K562 (cell line): ENCODE results near the gene FLAD1. TPM values are rescaled to one million over a fixed set of nuclear protein-coding genes. Genes with fewer than 3 reads are reported as not detected.

Experiments
- ARHGAP35 ChIP-seq: fragments of 450-650 bp; IDR thresholded peaks from 2 replicates; pipeline ENCODE4 v1.6.1; 2018; ENCODE audit not compliant: partially characterized antibody
- C11orf30 ChIP-seq: fragments of 450-650 bp; IDR thresholded peaks from 2 replicates; pipeline ENCODE4 v1.6.1; 2016; ENCODE audit warnings: low read depth, mild to moderate bottlenecking
- CXXC5 ChIP-seq: fragments of 250-450 bp; sonication (Bioruptor Pico); IDR thresholded peaks from 2 replicates; pipeline ENCODE4 v1.8.0; 2022; ENCODE audit warnings: inconsistent platforms, mild to moderate bottlenecking, moderate library complexity
- HNRNPLL ChIP-seq: fragments of 200-400 bp; formaldehyde crosslinking; IDR thresholded peaks from 2 replicates; pipeline ENCODE4 v1.6.1; 2017; ENCODE audit warnings: low read length, low read depth, mild to moderate bottlenecking; ENCODE audit not compliant: poor library complexity, severe bottlenecking
- LCOR ChIP-seq: sonication (generic); formaldehyde crosslinking; IDR thresholded peaks from 2 replicates; pipeline ENCODE4 v1.8.0; 2022; ENCODE audit warnings: mild to moderate bottlenecking, missing genetic modification reagents
- POLR2AphosphoS2 ChIP-seq: IDR thresholded peaks from 2 replicates; pipeline ENCODE4 v1.6.1; 2012; ENCODE audit warnings: low read length, improper control_type of control experiment
- RBM17 ChIP-seq: fragments of 200-400 bp; formaldehyde crosslinking; IDR thresholded peaks from 2 replicates; pipeline ENCODE4 v1.6.1; 2017; ENCODE audit warnings: low read depth, mild to moderate bottlenecking, low read length, borderline replicate concordance
- RCOR1 ChIP-seq, 2 experiments: IDR thresholded peaks; 2 replicates each; pipeline ENCODE4 v1.6.1; 2012; ENCODE audit warnings: low read depth in 2 of 2, low read length in 2 of 2, borderline replicate concordance in 1 of 2, improper control_type of control experiment in 1 of 2
- SP2 ChIP-seq: IDR thresholded peaks from 2 replicates; pipeline ENCODE4 v1.6.1; 2011; ENCODE audit warnings: mild to moderate bottlenecking, low read depth, low read length, moderate library complexity; ENCODE audit not compliant: poor library complexity, severe bottlenecking; ENCODE audit errors: extremely low read depth
- TAF9B ChIP-seq: fragments of 450-650 bp; IDR thresholded peaks from 2 replicates; pipeline ENCODE4 v1.6.1; 2018; ENCODE audit warnings: mild to moderate bottlenecking; ENCODE audit not compliant: partially characterized antibody
- TCFL5 ChIP-seq: fragments of 250-450 bp; sonication (Bioruptor Pico); conservative IDR thresholded peaks from 2 replicates; pipeline ENCODE4 v1.6.1; 2021; ENCODE audit warnings: mild to moderate bottlenecking, moderate library complexity, matching md5 sums
- TEAD4 ChIP-seq, 2 experiments: sonication (generic) in 1 of 2; formaldehyde crosslinking in 1 of 2; IDR thresholded peaks; 2 replicates each; pipeline versions ENCODE4 v1.6.1 to v1.8.0; 2012 to 2022; ENCODE audit warnings: borderline replicate concordance in 1 of 2, inconsistent platforms in 1 of 2, low read length in 1 of 2, mild to moderate bottlenecking in 1 of 2, missing genetic modification reagents in 1 of 2
- ZNF444 ChIP-seq: fragments of 250-450 bp; sonication (Bioruptor Pico); IDR thresholded peaks from 2 replicates; pipeline ENCODE4 v1.4.0; 2020; ENCODE audit warnings: mild to moderate bottlenecking, moderate library complexity
- polyA plus RNA-seq, 8 experiments: library from polyadenylated mRNA; depleted of rRNA in 4 of 8; stranded (reverse) in 5 of 8; unstranded in 3 of 8; fragments of >200 nt; fragmentation: Nextera tagmentation in 2 of 8; fragmentation: Illumina TruSeq in 1 of 8; extraction: Ambion mirVana in 2 of 8; extraction: Trizol in 1 of 8; gene quantifications; 2 replicates each; pipeline versions ENCODE4 v1.2.1 to v1.2.3, GENCODE V29; 2011 to 2014; ENCODE audit warnings: inconsistent platforms in 1 of 8, missing spikeins in 1 of 8
- total RNA-seq, 7 experiments: library from RNA; depleted of rRNA in 6 of 7; stranded (reverse); fragments of >200 nt in 6 of 7; fragmentation: Illumina TruSeq in 2 of 7; extraction: Trizol in 2 of 7; gene quantifications; 2 replicates each; pipeline versions ENCODE4 v1.2.1 to v1.2.3, GENCODE V29; 2011 to 2021; ENCODE audit warnings: low replicate concordance in 1 of 7
- TF ChIP-seq, protein P1 (sequence below): sonication (generic); formaldehyde crosslinking; IDR thresholded peaks from 2 replicates; pipeline ENCODE4 v1.8.0; 2022; ENCODE audit warnings: mild to moderate bottlenecking, missing genetic modification reagents
- TF ChIP-seq, protein P2 (sequence below): IDR thresholded peaks from 2 replicates; pipeline ENCODE4 v1.6.1; 2016; ENCODE audit warnings: missing genetic modification characterization, missing compliant biosample characterization
- TF ChIP-seq, protein P3 (sequence below): fragments of 450-650 bp; formaldehyde crosslinking; IDR thresholded peaks from 2 replicates; pipeline ENCODE4 v1.4.0; 2020; ENCODE audit warnings: mild to moderate bottlenecking, mixed read lengths
- TF ChIP-seq, protein P4 (sequence below): sonication (generic); formaldehyde crosslinking; IDR thresholded peaks from 2 replicates; pipeline ENCODE4 v1.9.0; 2022; ENCODE audit warnings: mild to moderate bottlenecking, missing genetic modification reagents
- TF ChIP-seq, protein P5 (sequence below): fragments of 450-650 bp; IDR thresholded peaks from 2 replicates; pipeline ENCODE4 v1.7.0; 2016; ENCODE audit warnings: borderline replicate concordance

FLAD1 gene
- total and polyA plus RNA-seq, 9 of the 15 experiments (the other 6 are each of a cell fraction or from before 2014, with no cell fraction given) = 24.9 to 85.8 (median 67.0) TPM

DNA sequence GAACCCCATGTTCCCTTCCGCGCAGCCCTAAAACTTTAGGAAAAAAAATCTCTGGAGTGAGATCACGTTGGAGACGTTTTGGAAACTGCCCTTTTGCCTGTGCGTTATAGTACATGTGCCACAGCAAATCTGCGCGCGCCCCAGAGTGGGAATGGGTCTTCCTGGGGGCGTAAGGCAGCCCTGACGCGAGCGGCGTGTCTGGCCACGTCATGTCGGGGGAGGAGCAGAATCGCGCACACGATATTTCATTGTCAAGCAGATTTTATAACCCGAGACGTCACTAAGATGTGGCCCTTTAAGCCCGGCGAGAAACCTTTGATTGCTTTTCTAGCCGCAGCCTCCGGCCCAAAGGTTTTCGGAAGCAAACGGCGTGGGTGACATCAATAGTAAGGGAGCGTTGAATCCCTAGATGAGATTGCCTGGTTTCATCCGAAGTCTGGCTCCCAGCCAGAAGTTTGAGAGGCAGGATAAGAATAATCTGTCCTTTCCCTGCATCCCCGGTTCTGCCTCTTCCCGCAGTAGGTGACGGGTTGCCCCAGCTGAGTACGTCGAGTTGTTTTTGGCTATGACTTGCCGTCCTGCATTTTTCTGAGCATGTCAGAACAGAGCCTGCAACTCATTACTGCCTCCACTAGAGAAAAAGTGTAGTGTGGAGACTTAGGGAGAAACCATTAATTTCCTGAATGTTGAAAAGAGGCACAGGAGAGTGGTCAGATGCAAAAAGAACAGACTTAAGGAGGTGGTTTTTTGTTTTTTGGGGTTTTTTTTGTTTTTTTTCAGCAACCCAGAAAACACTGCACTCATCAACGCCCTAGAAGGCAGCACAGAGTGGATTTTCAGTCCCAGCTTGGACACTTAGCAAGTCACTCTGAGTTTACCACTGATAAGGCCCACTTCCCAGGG lies 45.8 kb upstream of the FLAD1 start (continued):
- TF ChIP-seq HNRNPLL = no peak
- TF ChIP-seq, protein P1, sequence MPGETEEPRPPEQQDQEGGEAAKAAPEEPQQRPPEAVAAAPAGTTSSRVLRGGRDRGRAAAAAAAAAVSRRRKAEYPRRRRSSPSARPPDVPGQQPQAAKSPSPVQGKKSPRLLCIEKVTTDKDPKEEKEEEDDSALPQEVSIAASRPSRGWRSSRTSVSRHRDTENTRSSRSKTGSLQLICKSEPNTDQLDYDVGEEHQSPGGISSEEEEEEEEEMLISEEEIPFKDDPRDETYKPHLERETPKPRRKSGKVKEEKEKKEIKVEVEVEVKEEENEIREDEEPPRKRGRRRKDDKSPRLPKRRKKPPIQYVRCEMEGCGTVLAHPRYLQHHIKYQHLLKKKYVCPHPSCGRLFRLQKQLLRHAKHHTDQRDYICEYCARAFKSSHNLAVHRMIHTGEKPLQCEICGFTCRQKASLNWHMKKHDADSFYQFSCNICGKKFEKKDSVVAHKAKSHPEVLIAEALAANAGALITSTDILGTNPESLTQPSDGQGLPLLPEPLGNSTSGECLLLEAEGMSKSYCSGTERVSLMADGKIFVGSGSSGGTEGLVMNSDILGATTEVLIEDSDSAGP (CRISPR knock-in tag) = peak; percentile 75
- TF ChIP-seq ZNF444 (CRISPR knock-in tag) = no peak
- no peak for TF ChIP-seq LCOR
- TF ChIP-seq CXXC5 (CRISPR knock-in tag) = peak; percentile 95
- no peak; the same call in 1 of the 2 replicates for TF ChIP-seq TEAD4 (IDR thresholded peaks at IDR 0.05; ENCODE audit: low read length)
- no peak for TF ChIP-seq TEAD4 (CRISPR knock-in tag; IDR thresholded peaks at IDR 0.05; ENCODE audit: borderline replicate concordance)
- TF ChIP-seq TCFL5 (CRISPR knock-in tag) = no peak
- no peak for TF ChIP-seq C11orf30
- no peak for TF ChIP-seq RBM17
- TF ChIP-seq, protein P2, sequence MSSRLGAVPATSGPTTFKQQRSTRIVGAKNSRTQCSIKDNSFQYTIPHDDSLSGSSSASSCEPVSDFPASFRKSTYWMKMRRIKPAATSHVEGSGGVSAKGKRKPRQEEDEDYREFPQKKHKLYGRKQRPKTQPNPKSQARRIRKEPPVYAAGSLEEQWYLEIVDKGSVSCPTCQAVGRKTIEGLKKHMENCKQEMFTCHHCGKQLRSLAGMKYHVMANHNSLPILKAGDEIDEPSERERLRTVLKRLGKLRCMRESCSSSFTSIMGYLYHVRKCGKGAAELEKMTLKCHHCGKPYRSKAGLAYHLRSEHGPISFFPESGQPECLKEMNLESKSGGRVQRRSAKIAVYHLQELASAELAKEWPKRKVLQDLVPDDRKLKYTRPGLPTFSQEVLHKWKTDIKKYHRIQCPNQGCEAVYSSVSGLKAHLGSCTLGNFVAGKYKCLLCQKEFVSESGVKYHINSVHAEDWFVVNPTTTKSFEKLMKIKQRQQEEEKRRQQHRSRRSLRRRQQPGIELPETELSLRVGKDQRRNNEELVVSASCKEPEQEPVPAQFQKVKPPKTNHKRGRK (tag) = no peak
- TF ChIP-seq, protein P3, sequence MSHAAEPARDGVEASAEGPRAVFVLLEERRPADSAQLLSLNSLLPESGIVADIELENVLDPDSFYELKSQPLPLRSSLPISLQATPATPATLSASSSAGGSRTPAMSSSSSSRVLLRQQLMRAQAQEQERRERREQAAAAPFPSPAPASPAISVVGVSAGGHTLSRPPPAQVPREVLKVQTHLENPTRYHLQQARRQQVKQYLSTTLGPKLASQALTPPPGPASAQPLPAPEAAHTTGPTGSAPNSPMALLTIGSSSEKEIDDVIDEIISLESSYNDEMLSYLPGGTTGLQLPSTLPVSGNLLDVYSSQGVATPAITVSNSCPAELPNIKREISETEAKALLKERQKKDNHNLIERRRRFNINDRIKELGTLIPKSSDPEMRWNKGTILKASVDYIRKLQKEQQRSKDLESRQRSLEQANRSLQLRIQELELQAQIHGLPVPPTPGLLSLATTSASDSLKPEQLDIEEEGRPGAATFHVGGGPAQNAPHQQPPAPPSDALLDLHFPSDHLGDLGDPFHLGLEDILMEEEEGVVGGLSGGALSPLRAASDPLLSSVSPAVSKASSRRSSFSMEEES (CRISPR knock-in tag) = no peak
- peak; percentile 50 to 55; a peak in 2 of 4 replicates for TF ChIP-seq RCOR1 (IDR thresholded peaks at IDR 0.05; ENCODE audit: borderline replicate concordance in 1 of 2, low read depth in 2 of 2, low read length in 2 of 2)
- no peak for TF ChIP-seq ARHGAP35
- no peak for TF ChIP-seq SP2
- no peak for TF ChIP-seq TAF9B
- TF ChIP-seq POLR2AphosphoS2 = no peak
- TF ChIP-seq, protein P4, sequence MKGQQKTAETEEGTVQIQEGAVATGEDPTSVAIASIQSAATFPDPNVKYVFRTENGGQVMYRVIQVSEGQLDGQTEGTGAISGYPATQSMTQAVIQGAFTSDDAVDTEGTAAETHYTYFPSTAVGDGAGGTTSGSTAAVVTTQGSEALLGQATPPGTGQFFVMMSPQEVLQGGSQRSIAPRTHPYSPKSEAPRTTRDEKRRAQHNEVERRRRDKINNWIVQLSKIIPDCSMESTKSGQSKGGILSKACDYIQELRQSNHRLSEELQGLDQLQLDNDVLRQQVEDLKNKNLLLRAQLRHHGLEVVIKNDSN (CRISPR knock-in tag) = no peak
- TF ChIP-seq, protein P5, sequence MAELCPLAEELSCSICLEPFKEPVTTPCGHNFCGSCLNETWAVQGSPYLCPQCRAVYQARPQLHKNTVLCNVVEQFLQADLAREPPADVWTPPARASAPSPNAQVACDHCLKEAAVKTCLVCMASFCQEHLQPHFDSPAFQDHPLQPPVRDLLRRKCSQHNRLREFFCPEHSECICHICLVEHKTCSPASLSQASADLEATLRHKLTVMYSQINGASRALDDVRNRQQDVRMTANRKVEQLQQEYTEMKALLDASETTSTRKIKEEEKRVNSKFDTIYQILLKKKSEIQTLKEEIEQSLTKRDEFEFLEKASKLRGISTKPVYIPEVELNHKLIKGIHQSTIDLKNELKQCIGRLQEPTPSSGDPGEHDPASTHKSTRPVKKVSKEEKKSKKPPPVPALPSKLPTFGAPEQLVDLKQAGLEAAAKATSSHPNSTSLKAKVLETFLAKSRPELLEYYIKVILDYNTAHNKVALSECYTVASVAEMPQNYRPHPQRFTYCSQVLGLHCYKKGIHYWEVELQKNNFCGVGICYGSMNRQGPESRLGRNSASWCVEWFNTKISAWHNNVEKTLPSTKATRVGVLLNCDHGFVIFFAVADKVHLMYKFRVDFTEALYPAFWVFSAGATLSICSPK = no peak
